PC-3 (cell line): Measurements from ENCODE around the gene AIG1. TPM values are rescaled to one million over a fixed set of nuclear protein-coding genes. Genes with fewer than 3 reads are reported as not detected.
"Not testable (repeated sequence)": the region's sequence is repeated elsewhere in the genome, so short reads cannot be mapped to it uniquely, and the experiment has no call there.

Experiments
- ATAC-seq: fragments of 200-7000 bp; cut with Tn5 transposase; 2 replicates; pipeline ENCODE4 v1.9.1; 2020; ENCODE audit warnings: mild to moderate bottlenecking, moderate library complexity
- BruUV-seq: library from RNA; stranded (reverse); fragments of 400-500 nt; replicated peaks from 2 replicates; lab custom pipeline; 2021; lab: Mats Ljungman, UMichigan
- CTCF ChIA-PET: fragments of 300-600 bp; sonication (Branson Sonifier 250); formaldehyde crosslinking; loops from one replicate; lab custom pipeline; 2022; ENCODE audit warnings: antibody characterized with exemption; lab: Charles Lee
- POLR2A ChIA-PET: fragments of 300-600 bp; sonication (Branson Sonifier 250); formaldehyde crosslinking; loops from one replicate; lab custom pipeline; 2022; ENCODE audit warnings: antibody characterized with exemption; ENCODE audit not compliant: unreplicated experiment; lab: Charles Lee
- DNase-seq: peaks from one replicate; pipeline ENCODE4 v3.0.0-alpha.2; 2015
- H2AFZ ChIP-seq: fragments of 300-600 bp; sonication (generic); 2 replicates; pipeline ENCODE4 v1.6.0; 2016; ENCODE audit warnings: antibody characterized with exemption, low read length
- H3F3A ChIP-seq: fragments of 300-600 bp; sonication (generic); one replicate; pipeline ENCODE4 v1.6.0; 2017; ENCODE audit warnings: antibody characterized with exemption, low read length, control low read depth, mild to moderate bottlenecking; ENCODE audit not compliant: unreplicated experiment
- H3K27ac ChIP-seq: fragments of 300-600 bp; sonication (generic); 2 replicates; pipeline ENCODE4 v1.5.1; 2016; ENCODE audit warnings: mild to moderate bottlenecking, low read length
- H3K27me3 ChIP-seq: fragments of 300-600 bp; sonication (generic); 2 replicates; pipeline ENCODE4 v1.6.1; 2016; ENCODE audit warnings: low read length, mixed read lengths
- H3K36me3 ChIP-seq: fragments of 300-600 bp; sonication (generic); 2 replicates; pipeline ENCODE4 v1.6.1; 2016; ENCODE audit warnings: low read depth, mixed run types, low read length, mixed read lengths
- H3K4me1 ChIP-seq: fragments of 300-600 bp; sonication (generic); 2 replicates; pipeline ENCODE4 v1.5.1; 2016; ENCODE audit warnings: low read length; ENCODE audit not compliant: insufficient read depth
- H3K4me2 ChIP-seq: fragments of 300-600 bp; sonication (generic); 2 replicates; pipeline ENCODE4 v1.6.0; 2016; ENCODE audit warnings: low read length
- H3K4me3 ChIP-seq: fragments of 300-600 bp; sonication (generic); 2 replicates; pipeline ENCODE4 v1.5.1; 2016; ENCODE audit warnings: mild to moderate bottlenecking, low read length, mixed read lengths
- H3K79me2 ChIP-seq: fragments of 300-600 bp; sonication (generic); 2 replicates; pipeline ENCODE4 v1.6.1; 2017; ENCODE audit warnings: low read length, mixed read lengths
- H3K9ac ChIP-seq: fragments of 300-600 bp; sonication (generic); 2 replicates; pipeline ENCODE4 v1.6.0; 2016; ENCODE audit warnings: mild to moderate bottlenecking, low read length
- H3K9me2 ChIP-seq: fragments of 300-600 bp; sonication (generic); replicated peaks from 2 replicates; pipeline ENCODE4 v1.6.1; 2016; ENCODE audit warnings: mixed run types, low read length, mixed read lengths
- H3K9me3 ChIP-seq: fragments of 300-600 bp; sonication (generic); 2 replicates; pipeline ENCODE4 v1.6.1; 2016; ENCODE audit warnings: low read length, mixed read lengths
- H4K20me1 ChIP-seq: fragments of 300-600 bp; sonication (generic); 2 replicates; pipeline ENCODE4 v1.6.1; 2016; ENCODE audit warnings: low read length, mixed read lengths
- CTCF ChIP-seq: fragments of 300-600 bp; sonication (generic); conservative IDR thresholded peaks from 2 replicates; pipeline ENCODE4 v1.5.1; 2017; ENCODE audit warnings: antibody characterized with exemption, low read depth, mild to moderate bottlenecking, low read length
- EZH2 ChIP-seq: fragments of 300-600 bp; sonication (generic); IDR thresholded peaks from one replicate; pipeline ENCODE4 v1.6.1; 2017; ENCODE audit warnings: antibody characterized with exemption, mild to moderate bottlenecking, low read length; ENCODE audit not compliant: unreplicated experiment
- EZH2phosphoT487 ChIP-seq: fragments of 300-600 bp; sonication (generic); IDR thresholded peaks from 2 replicates; pipeline ENCODE4 v1.6.1; 2018; ENCODE audit warnings: mild to moderate bottlenecking, antibody characterized with exemption, low read length, borderline replicate concordance
- intact Hi-C: fragments of 100-400 bp; cut with micrococcal nuclease; formaldehyde crosslinking; loops from 2 replicates; pipeline ENCODE4 v1.9.0; 2023
- total RNA-seq: library from RNA; depleted of rRNA; stranded (reverse); fragments of >200 nt; gene quantifications from 2 replicates; pipeline ENCODE4 v1.2.3, GENCODE V29; 2014

Gene AIG1
- total RNA-seq, 1 experiment from 2014 or later: 32.7 TPM

DNA sequence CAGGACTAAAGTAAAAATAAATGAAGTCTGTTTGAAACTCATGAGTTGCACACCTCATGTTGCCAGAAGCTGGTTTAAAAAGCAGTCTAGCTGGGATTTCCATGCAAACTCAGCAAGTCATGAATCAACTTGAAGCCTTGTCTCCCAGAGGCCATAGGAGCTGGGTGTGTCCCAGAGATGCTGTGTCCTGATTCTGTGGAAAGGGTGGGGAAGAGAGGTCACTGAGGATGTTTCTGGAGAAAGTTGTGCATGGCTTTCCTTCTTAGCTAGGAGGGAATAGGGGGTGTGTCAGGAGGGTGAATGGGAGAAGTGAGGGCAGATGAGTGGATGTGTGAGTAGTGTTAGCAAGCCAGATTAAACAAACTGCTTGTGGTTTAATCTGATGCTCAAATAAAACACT is 278.5 kb downstream of the AIG1 start:
- Histone ChIP-seq H3F3A (no peaks in the 10 kb centered on the region), H2AFZ (no peak overlapping the region), H3K27ac (peak overlapping the region; percentile 100), H3K4me1 (peaks cover 49% of the 10 kb centered on the region), H3K9ac (peak overlapping the region; percentile 95), H3K36me3 (no peaks in the 10 kb centered on the region), H3K9me3 (no peaks in the 10 kb centered on the region), H3K4me2 (peak overlapping the region; percentile 6; the same call in 1 of the 2 replicates), H3K27me3 (no peaks in the 10 kb centered on the region), H4K20me1 (no peaks in the 10 kb centered on the region), H3K9me2 (no peaks in the 10 kb centered on the region), H3K79me2 (no peaks in the 10 kb centered on the region), H3K4me3 (no peak overlapping the region)
- TF ChIP-seq CTCF (no peak), EZH2 (no peak)
- no TSS peak for BruUV-seq
- intact Hi-C loops: loop anchor here (2.0 to 10.0 kb wide), 5 partner anchors 58 to 642 kb away; no protein-coding TSS in a partner anchor
- ChIA-PET CTCF (no interaction called here), POLR2A (interaction anchor here (0.6 to 1.0 kb wide), 2 partner anchors 58 to 390 kb away, joined by 4 to 7 read pairs; no protein-coding TSS in a partner anchor)
- DNase-seq (peak; percentile 72), ATAC-seq (peak; percentile 55)

- CTCF ChIA-PET, H3K4me3 ChIP-seq, ATAC-seq, H3K4me1 ChIP-seq, H4K20me1 ChIP-seq, H2AFZ ChIP-seq, H3K9ac ChIP-seq, H3K9me2 ChIP-seq, BruUV-seq, intact Hi-C loops, H3K79me2 ChIP-seq, POLR2A ChIA-PET, H3F3A ChIP-seq, H3K27me3 ChIP-seq, H3K27ac ChIP-seq, DNase-seq, H3K36me3 ChIP-seq, H3K4me2 ChIP-seq, H3K9me3 ChIP-seq: not testable (repeated sequence)
Measured at GRCh38 chr6:143345477-143345876, 284.8 kb downstream of the AIG1 start.

- Histone ChIP-seq H3K4me2 (no peak overlapping the region), H3K9ac (no peak overlapping the region), H3K4me3 (no peak overlapping the region), H3K9me2 (no peaks in the 10 kb centered on the region), H3K79me2 (no peaks in the 10 kb centered on the region), H3K4me1 (no peaks in the 10 kb centered on the region), H3K9me3 (no peaks in the 10 kb centered on the region), H2AFZ (no peak overlapping the region), H4K20me1 (no peaks in the 10 kb centered on the region), H3K27me3 (no peaks in the 10 kb centered on the region), H3F3A (no peaks in the 10 kb centered on the region), H3K36me3 (no peaks in the 10 kb centered on the region), H3K27ac (no peak overlapping the region)
- no peak for DNase-seq
- ChIA-PET CTCF (no interaction called here), POLR2A (no interaction called here)
- intact Hi-C loops: no loop called here
- BruUV-seq: no TSS peak
- TF ChIP-seq EZH2 (no peak), EZH2phosphoT487 (no peak), CTCF (no peak)
- no peak for ATAC-seq
Measured at GRCh38 chr6:143346004-143346403, 285.3 kb downstream of the AIG1 start.
